Loucy (cell line): ENCODE measurements around the gene PSMD11.

Experiments
- EZH2phosphoT487 ChIP-seq: fragments of 200-600 bp; IDR thresholded peaks from 2 replicates; pipeline ENCODE4 v1.6.1; 2018; ENCODE audit warnings: antibody characterized with exemption, mild to moderate bottlenecking, moderate library complexity, borderline replicate concordance
- TF ChIP-seq, protein P1 (sequence below): fragments of 200-600 bp; sonication (generic); conservative IDR thresholded peaks from 2 replicates; pipeline ENCODE4 v1.5.1; 2014; ENCODE audit warnings: mild to moderate bottlenecking, antibody characterized with exemption, low read length

GRCh38 chr17:32495359-32496231 is 51.3 kb downstream of the PSMD11 start:
- TF ChIP-seq, protein P1, sequence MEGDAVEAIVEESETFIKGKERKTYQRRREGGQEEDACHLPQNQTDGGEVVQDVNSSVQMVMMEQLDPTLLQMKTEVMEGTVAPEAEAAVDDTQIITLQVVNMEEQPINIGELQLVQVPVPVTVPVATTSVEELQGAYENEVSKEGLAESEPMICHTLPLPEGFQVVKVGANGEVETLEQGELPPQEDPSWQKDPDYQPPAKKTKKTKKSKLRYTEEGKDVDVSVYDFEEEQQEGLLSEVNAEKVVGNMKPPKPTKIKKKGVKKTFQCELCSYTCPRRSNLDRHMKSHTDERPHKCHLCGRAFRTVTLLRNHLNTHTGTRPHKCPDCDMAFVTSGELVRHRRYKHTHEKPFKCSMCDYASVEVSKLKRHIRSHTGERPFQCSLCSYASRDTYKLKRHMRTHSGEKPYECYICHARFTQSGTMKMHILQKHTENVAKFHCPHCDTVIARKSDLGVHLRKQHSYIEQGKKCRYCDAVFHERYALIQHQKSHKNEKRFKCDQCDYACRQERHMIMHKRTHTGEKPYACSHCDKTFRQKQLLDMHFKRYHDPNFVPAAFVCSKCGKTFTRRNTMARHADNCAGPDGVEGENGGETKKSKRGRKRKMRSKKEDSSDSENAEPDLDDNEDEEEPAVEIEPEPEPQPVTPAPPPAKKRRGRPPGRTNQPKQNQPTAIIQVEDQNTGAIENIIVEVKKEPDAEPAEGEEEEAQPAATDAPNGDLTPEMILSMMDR, result no peak
- TF ChIP-seq EZH2phosphoT487, result no peak
